Bronchial epithelial cell (primary cell): Measurements from ENCODE around the gene OLFM2. TPM values are rescaled to one million over a fixed set of nuclear protein-coding genes. Genes with fewer than 3 reads are reported as not detected.

ENCODE experiments used
- DNase-seq: peaks from one replicate; pipeline ENCODE4 v3.0.0-alpha.2; 2010; ENCODE audit warnings: low read depth
- FAIRE-seq: peaks from 2 replicates; lab custom pipeline; 2011; peaks lifted over from hg19 to GRCh38; lab: Jason Lieb, UNC
- H3K27me3 ChIP-seq: 2 replicates; pipeline ENCODE4 v1.5.1; 2011; ENCODE audit warnings: low read length; ENCODE audit not compliant: control insufficient read depth, insufficient read depth
- H3K36me3 ChIP-seq: 2 replicates; pipeline ENCODE4 v1.5.1; 2011; ENCODE audit warnings: low read length; ENCODE audit not compliant: control insufficient read depth, insufficient read depth
- H3K4me3 ChIP-seq: 2 replicates; pipeline ENCODE4 v1.5.1; 2011; ENCODE audit warnings: mild to moderate bottlenecking, low read depth, low read length, control low read depth
- total RNA-seq: library from RNA; depleted of rRNA; stranded (reverse); fragments of >200 nt; gene quantifications from 2 replicates; pipeline ENCODE4 v1.2.1, GENCODE V29; 2014
- TF ChIP-seq, protein P1 (sequence below): IDR thresholded peaks from 2 replicates; pipeline ENCODE4 v1.5.1; 2011; ENCODE audit warnings: mild to moderate bottlenecking, moderate library complexity, low read length, control low read depth, inconsistent platforms; ENCODE audit not compliant: insufficient read depth, severe bottlenecking

Gene OLFM2
- total RNA-seq, 1 donor from 2014 or later: under 0.01 TPM

- Histone ChIP-seq H3K4me3 (no peak overlapping the region), H3K36me3 (no peaks in the 10 kb centered on the region), H3K27me3 (peaks cover 2% of the 10 kb centered on the region)
- no peak for DNase-seq
- FAIRE-seq: peak; percentile 50
- TF ChIP-seq, protein P1, sequence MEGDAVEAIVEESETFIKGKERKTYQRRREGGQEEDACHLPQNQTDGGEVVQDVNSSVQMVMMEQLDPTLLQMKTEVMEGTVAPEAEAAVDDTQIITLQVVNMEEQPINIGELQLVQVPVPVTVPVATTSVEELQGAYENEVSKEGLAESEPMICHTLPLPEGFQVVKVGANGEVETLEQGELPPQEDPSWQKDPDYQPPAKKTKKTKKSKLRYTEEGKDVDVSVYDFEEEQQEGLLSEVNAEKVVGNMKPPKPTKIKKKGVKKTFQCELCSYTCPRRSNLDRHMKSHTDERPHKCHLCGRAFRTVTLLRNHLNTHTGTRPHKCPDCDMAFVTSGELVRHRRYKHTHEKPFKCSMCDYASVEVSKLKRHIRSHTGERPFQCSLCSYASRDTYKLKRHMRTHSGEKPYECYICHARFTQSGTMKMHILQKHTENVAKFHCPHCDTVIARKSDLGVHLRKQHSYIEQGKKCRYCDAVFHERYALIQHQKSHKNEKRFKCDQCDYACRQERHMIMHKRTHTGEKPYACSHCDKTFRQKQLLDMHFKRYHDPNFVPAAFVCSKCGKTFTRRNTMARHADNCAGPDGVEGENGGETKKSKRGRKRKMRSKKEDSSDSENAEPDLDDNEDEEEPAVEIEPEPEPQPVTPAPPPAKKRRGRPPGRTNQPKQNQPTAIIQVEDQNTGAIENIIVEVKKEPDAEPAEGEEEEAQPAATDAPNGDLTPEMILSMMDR: no peak
Observed at GRCh38 chr19:9911524-9912185, 24.7 kb downstream of the OLFM2 start.

GRCh38 chr19:9910625-9911024 is 25.7 kb downstream of the OLFM2 start:
- no peak for FAIRE-seq
- TF ChIP-seq, protein P1: no peak
- Histone ChIP-seq H3K27me3 (peaks cover 2% of the 10 kb centered on the region), H3K36me3 (no peaks in the 10 kb centered on the region), H3K4me3 (no peak overlapping the region)
- no peak for DNase-seq

- FAIRE-seq (no peak), DNase-seq (no peak)
- TF ChIP-seq, protein P1: no peak
- Histone ChIP-seq H3K4me3 (no peak overlapping the region), H3K27me3 (peaks cover 2% of the 10 kb centered on the region), H3K36me3 (no peaks in the 10 kb centered on the region)
Observed at GRCh38 chr19:9909251-9909650, 27.1 kb downstream of the OLFM2 start.

DNA sequence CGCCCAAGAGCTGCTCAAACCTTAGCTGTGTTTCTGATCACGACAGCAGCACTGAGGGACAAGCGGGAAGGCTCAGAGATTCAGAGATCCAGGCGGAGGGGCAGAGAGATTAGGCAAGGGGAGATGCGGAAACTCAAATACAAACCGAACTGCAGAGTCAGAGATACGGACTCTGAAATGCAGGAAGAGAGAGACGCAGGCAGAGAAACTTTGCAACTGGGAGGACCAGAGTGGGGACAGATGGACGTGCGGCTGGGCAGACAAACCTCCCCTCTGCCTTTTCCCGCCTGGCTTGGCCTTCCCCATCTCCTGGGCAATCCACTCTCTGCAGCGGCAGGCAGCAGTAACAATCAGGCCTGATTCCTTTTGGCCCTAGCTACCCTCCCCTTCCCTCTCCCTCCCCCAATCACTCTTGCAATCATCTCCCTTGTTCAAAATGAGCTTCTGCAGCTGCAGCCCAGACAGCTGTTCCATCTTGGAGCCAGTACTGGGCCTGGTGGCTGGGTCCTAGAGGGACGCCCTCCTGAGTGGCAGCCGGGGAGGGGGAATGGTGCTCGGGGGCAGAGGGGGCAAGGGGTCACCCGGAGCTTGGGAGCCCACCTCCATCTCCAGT is 29.7 kb downstream of the OLFM2 start:
- TF ChIP-seq, protein P1: no peak
- no peak for FAIRE-seq

GRCh38 chr19:9903336-9903735 is 33.0 kb downstream of the OLFM2 start:
- peak; percentile 91 for FAIRE-seq

More for the DNA sequence above, 29.7 kb downstream of the OLFM2 start:
- DNase-seq: no peak
- H3K27me3 ChIP-seq: no peaks in the 10 kb centered on the region
- H3K36me3 ChIP-seq: no peaks in the 10 kb centered on the region
- H3K4me3 ChIP-seq: no peak overlapping the region

More at GRCh38 chr19:9903336-9903735, 33.0 kb downstream of the OLFM2 start:
- Histone ChIP-seq H3K4me3 (no peak overlapping the region), H3K36me3 (no peaks in the 10 kb centered on the region), H3K27me3 (no peaks in the 10 kb centered on the region)
- TF ChIP-seq, protein P1: no peak
- DNase-seq: no peak
